Dermis lymphatic vessel endothelial cell (primary cell): ENCODE measurements around the gene SUMO2. TPM values are rescaled to one million over a fixed set of nuclear protein-coding genes. Genes with fewer than 3 reads are reported as not detected.

Experiments used
- total RNA-seq: library from RNA; depleted of rRNA; stranded (reverse); fragments of >200 nt; gene quantifications from 2 replicates; pipeline ENCODE4 v1.2.1, GENCODE V29; 2014

SUMO2 gene
- 132 and 135 TPM in 2 replicates for total RNA-seq

DNA sequence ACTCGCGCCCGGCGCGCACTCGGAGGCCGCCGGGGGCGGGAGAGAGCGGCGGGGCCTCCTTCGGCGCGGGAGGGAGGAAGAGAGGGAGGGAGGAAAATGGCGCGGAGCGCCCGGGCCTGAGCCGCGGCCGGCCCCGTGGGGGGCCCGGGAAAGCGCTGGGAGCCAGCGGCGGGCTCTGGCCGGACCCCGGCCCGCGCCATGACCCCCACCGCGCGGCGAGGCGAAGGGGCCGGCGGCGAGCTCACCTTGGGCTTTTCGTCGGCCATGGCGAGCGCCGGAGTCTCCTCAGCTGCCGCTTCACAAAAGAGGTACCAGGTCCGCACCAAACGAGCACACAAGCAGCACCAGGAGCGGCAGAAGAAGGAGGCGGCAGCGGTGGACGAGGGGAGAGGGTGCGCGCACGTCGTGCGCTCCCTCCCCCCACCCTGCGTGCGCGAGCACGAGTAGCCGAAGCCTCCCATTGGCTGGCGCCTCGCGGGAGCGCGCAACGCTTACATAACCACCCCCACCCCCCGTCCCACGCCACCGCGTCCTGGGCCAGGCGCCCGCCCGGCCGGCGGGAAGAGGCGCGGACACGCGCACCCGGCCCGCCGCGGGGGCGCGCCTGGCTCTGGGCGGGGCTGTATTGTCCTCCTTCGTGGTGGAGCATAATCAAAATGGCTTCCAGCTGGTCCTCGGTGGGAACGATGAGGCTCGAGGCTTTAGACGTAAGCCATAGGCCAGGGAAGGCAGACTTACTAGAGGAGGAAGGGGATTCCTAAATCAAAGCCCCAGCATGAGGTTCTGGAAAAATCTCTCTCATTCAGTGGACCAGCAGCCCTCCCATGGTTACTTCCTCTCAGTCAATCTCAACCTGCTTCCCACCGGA, at the start of gene SUMO2:
Gene SUMO2 (minus strand): TSS at position 391 of the 868 bp plus-strand sequence. CDS start 125 bp downstream, at position 266.

DNA sequence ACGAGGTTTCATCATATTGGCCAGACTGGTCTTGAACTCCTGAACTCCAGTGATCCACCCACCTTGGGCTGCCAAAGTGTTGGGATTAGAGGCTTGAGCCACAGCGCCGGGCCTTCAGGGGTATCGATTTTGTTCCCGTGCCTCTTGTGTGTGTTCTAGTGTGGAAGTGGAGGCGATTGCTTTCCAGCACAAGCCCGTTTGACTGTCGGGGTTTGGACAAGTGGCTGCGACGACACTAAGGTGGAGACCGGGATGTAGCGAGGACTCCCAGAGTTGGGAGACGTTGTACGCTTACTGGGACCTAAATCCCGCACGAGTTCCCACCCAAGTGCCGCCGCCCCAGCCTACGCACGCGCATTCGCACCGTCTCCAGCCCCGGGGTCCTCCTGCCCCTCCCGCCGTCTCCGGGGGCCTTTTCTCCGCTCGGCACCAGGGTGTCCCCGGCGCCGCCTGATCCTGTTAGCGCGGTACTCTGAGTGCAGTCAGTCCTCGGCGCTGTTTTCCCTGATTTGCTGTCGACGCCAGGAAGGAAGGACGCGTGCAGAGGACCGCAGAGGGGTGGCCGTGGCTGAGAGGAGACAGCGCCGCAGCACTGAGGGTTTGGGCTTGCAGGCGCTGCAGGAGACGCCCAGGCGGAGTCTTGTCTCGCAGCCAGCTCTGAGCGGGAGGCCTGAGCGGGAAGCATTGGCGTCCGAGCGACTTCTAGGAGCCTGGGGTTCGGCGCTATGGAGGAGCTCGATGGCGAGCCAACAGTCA, 22.5 kb upstream of the SUMO2 start, which contains the start of gene NUP85:
Gene NUP85 (plus strand): TSS at position 643 of the 756 bp plus-strand sequence. CDS start 83 bp downstream, at position 726.

GRCh38 chr17:75154195-75155106, 28.3 kb downstream of the SUMO2 start, which contains the start of gene JPT1:
TSS of gene JPT1 (minus strand) at chr17:75154512. CDS start at chr17:75154397, 115 bp downstream.

DNA sequence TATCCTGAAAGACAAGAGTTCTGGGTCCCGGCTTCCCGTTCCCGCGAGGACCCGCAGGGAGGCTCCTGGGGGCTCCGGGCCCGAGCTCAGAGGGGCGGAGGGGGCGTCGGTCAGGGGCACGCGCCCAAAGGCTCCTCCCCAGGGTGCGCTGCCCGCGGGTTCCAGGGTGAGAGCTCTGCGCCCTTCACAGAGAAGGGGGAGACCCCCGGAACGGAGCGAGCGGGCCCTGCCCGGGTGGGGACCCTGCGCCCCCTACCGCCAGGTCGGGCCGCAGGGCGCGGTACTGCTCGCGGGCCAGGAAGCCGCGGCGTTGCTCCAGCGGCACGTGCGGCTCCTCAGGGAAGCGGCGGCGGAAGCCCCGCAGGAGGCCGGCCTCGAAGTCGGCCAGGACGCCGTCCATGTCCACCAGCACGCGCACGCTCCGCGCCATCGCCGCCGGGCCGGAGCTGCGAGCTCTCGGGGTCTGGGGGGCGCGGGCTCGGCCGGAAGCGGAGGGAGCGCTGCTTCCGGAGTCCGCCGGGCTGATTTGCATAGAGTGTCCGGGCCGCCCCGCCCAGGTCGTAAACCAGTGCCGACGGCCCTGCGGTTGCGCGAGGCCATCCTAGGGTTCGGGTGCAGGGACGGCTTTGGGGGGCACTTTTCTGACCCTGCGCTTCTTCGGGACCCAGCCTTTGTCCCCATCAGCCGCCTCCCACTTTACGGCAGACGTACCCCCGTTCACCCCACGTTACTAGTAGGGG, 51.3 kb downstream of the SUMO2 start, which contains the start of gene NT5C:
Gene NT5C (minus strand): TSS at position 465 of the 740 bp plus-strand sequence. CDS start 35 bp downstream, at position 430.

Other genes with a start within 250 kb of the SUMO2 start
- not detected in 2 replicates for gene OTOP3, start 247.1 kb downstream of the SUMO2 start, total RNA-seq
- 41.6 and 45.6 TPM in 2 replicates for gene HID1, start 210.2 kb downstream of the SUMO2 start, total RNA-seq
- gene CDR2L, start 195.3 kb downstream of the SUMO2 start, total RNA-seq = 4.3 and 7.0 TPM in 2 replicates
- gene MRPL58, start 170.3 kb downstream of the SUMO2 start, total RNA-seq = 17.1 and 18.3 TPM in 2 replicates
- gene ATP5PD, start 136.0 kb downstream of the SUMO2 start, total RNA-seq = 202 and 234 TPM in 2 replicates
- 10.2 and 11.6 TPM in 2 replicates for gene KCTD2, start 135.7 kb downstream of the SUMO2 start, total RNA-seq
- 5.0 and 5.2 TPM in 2 replicates for gene SLC16A5, start 95.0 kb downstream of the SUMO2 start, total RNA-seq
- 2.4 and 5.8 TPM in 2 replicates for gene ARMC7, start 73.0 kb downstream of the SUMO2 start, total RNA-seq
- gene NT5C, start 51.2 kb downstream of the SUMO2 start, total RNA-seq = 38.9 and 67.3 TPM in 2 replicates
- 41.5 and 64.9 TPM in 2 replicates for gene JPT1, start 28.4 kb downstream of the SUMO2 start, total RNA-seq
- 28.7 and 30.8 TPM in 2 replicates for gene NUP85, start 22.7 kb upstream of the SUMO2 start, total RNA-seq
- 10.1 and 11.9 TPM in 2 replicates for gene GGA3, start 78.6 kb upstream of the SUMO2 start, total RNA-seq
- gene MRPS7, start 78.9 kb upstream of the SUMO2 start, total RNA-seq = 58.2 and 62.2 TPM in 2 replicates
- 8.9 and 9.8 TPM in 2 replicates for gene MIF4GD, start 88.3 kb upstream of the SUMO2 start, total RNA-seq
- gene SLC25A19, start 106.5 kb upstream of the SUMO2 start, total RNA-seq = 3.5 and 4.7 TPM in 2 replicates
- 70.1 and 72.7 TPM in 2 replicates for gene GRB2, start 222.7 kb upstream of the SUMO2 start, total RNA-seq